Endothelial cell of umbilical vein (primary cell): ENCODE measurements around the gene IPO4. TPM values are rescaled to one million over a fixed set of nuclear protein-coding genes. Genes with fewer than 3 reads are reported as not detected.

Experiments used
- BruUV-seq: library from RNA; stranded (reverse); fragments of 400-500 nt; replicated peaks from 2 replicates; lab custom pipeline; 2021; lab: Mats Ljungman, UMichigan
- CTCF ChIA-PET: fragments of 300-600, 350-600 bp; sonication (Branson Sonifier 250); formaldehyde crosslinking; loops from one replicate; lab custom pipeline; 2021; ENCODE audit warnings: antibody characterized with exemption, inconsistent platforms; lab: Charles Lee
- POLR2A ChIA-PET: fragments of 300-600, 350-600 bp; sonication (Branson Sonifier 250); formaldehyde crosslinking; loops from one replicate; lab custom pipeline; 2021; ENCODE audit warnings: antibody characterized with exemption, inconsistent platforms; lab: Charles Lee
- DNase-seq: peaks from one replicate; pipeline ENCODE4 v3.0.0-alpha.2; 2011; ENCODE audit warnings: low read depth, low spot score
- FAIRE-seq: peaks from 2 replicates; lab custom pipeline; 2011; peaks lifted over from hg19 to GRCh38; lab: Jason Lieb, UNC
- H2AFZ ChIP-seq: 2 replicates; pipeline ENCODE4 v1.6.0; 2012; ENCODE audit warnings: low read depth, low read length, control low read depth, inconsistent platforms
- H3K27ac ChIP-seq: 2 replicates; pipeline ENCODE4 v1.5.1; 2011; ENCODE audit warnings: low read depth, mild to moderate bottlenecking, control low read depth, low read length, moderate library complexity; ENCODE audit not compliant: insufficient read depth
- H3K27me3 ChIP-seq, 2 experiments: 2 replicates each; pipeline versions ENCODE4 v1.6.0 to v1.6.1; 2011; ENCODE audit warnings: low read length in 2 of 2, mixed read lengths in 1 of 2; ENCODE audit not compliant: control insufficient read depth in 2 of 2, insufficient read depth in 2 of 2
- H3K36me3 ChIP-seq, 2 experiments: 2 replicates in 1 of 2; 3 replicates in 1 of 2; pipeline ENCODE4 v1.5.1; 2011; ENCODE audit warnings: low read length in 2 of 2, mild to moderate bottlenecking in 1 of 2, moderate library complexity in 1 of 2; ENCODE audit not compliant: control insufficient read depth in 2 of 2, insufficient read depth in 2 of 2; ENCODE audit errors: extremely low read depth in 1 of 2
- H3K4me1 ChIP-seq: 3 replicates; pipeline ENCODE4 v1.5.1; 2011; ENCODE audit warnings: mild to moderate bottlenecking, low read length; ENCODE audit not compliant: control insufficient read depth, insufficient read depth; ENCODE audit errors: extremely low read depth
- H3K4me2 ChIP-seq: 2 replicates; pipeline ENCODE4 v1.6.1; 2011; ENCODE audit warnings: low read length, control low read depth, mixed read lengths; ENCODE audit not compliant: insufficient read depth
- H3K4me3 ChIP-seq, 3 experiments: fragments of 200-600 bp in 1 of 3; sonication (generic), shearing (Covaris generic) in 1 of 3; replicated peaks in 1 of 3; 2 replicates each; pipeline ENCODE4 v1.5.1; 2011 to 2016; ENCODE audit warnings: control low read depth in 3 of 3, low read length in 3 of 3, mild to moderate bottlenecking in 2 of 3, inconsistent platforms in 1 of 3, low read depth in 1 of 3, moderate library complexity in 1 of 3; ENCODE audit not compliant: insufficient read depth in 1 of 3
- H3K79me2 ChIP-seq: 2 replicates; pipeline ENCODE4 v1.6.0; 2012; ENCODE audit warnings: low read length, inconsistent platforms; ENCODE audit not compliant: control insufficient read depth, insufficient read depth
- H3K9ac ChIP-seq: replicated peaks from 2 replicates; pipeline ENCODE3; 2011; ENCODE audit warnings: low read length, control low read depth; ENCODE audit not compliant: insufficient read depth; ENCODE audit errors: extremely low read depth
- H3K9me1 ChIP-seq: replicated peaks from 3 replicates; pipeline ENCODE4 v1.6.0; 2011; ENCODE audit warnings: mild to moderate bottlenecking, low read length; ENCODE audit not compliant: control insufficient read depth, insufficient read depth; ENCODE audit errors: extremely low read depth
- H3K9me3 ChIP-seq: replicated peaks from 2 replicates; pipeline ENCODE4 v1.5.1; 2012; ENCODE audit warnings: low read length, inconsistent platforms; ENCODE audit not compliant: control insufficient read depth, insufficient read depth
- H4K20me1 ChIP-seq: replicated peaks from 2 replicates; pipeline ENCODE3; 2011; ENCODE audit warnings: mild to moderate bottlenecking, low read length; ENCODE audit not compliant: control insufficient read depth, insufficient read depth; ENCODE audit errors: extremely low read depth
- CTCF ChIP-seq, 2 donors: IDR thresholded peaks; 1 replicate in 1 of 2; 2 replicates in 1 of 2; pipeline ENCODE4 v1.5.1; 2011; ENCODE audit warnings: low read length in 2 of 2, mild to moderate bottlenecking in 2 of 2, moderate library complexity in 2 of 2, control low read depth in 1 of 2, inconsistent platforms in 1 of 2, low read depth in 1 of 2; ENCODE audit not compliant: insufficient read depth in 1 of 2; ENCODE audit errors: extremely low read depth in 1 of 2
- GATA2 ChIP-seq: IDR thresholded peaks from 2 replicates; pipeline ENCODE4 v1.7.0; 2011; ENCODE audit warnings: low read depth, mild to moderate bottlenecking, moderate library complexity, mixed read lengths, low read length; ENCODE audit not compliant: insufficient read length, insufficient read depth
- MYC ChIP-seq: IDR thresholded peaks from one replicate; pipeline ENCODE4 v1.6.1; 2011; ENCODE audit warnings: mild to moderate bottlenecking, low read depth, low read length
- POLR2A ChIP-seq: IDR thresholded peaks from 2 replicates; pipeline ENCODE4 v1.6.1; 2012; ENCODE audit warnings: low read depth, mild to moderate bottlenecking, control low read depth, low read length
- POLR2AphosphoS5 ChIP-seq: IDR thresholded peaks from 2 replicates; pipeline ENCODE4 v1.6.1; 2012; ENCODE audit warnings: low read depth, mild to moderate bottlenecking, control low read depth, low read length, moderate library complexity; ENCODE audit not compliant: insufficient read depth
- dilution Hi-C: fragments of 300-500 bp; cut with MboI; formaldehyde crosslinking; loops from one replicate; pipeline ENCODE4 v1.15.0; 2019; ENCODE audit warnings: low sequenced_read_pairs; ENCODE audit not compliant: extremely low pct_ligation_motif_present
- intact Hi-C: fragments of 100-400 bp; cut with micrococcal nuclease; formaldehyde crosslinking; loops from one replicate; pipeline ENCODE4 v1.10.0; 2022
- polyA plus RNA-seq, 4 experiments: library from polyadenylated mRNA; depleted of rRNA in 3 of 4; stranded (reverse) in 3 of 4; unstranded in 1 of 4; fragments of >200 nt; gene quantifications; 2 replicates each; pipeline versions ENCODE4 v1.2.1 to v1.2.3, GENCODE V29; 2011 to 2012; ENCODE audit warnings: missing spikeins in 1 of 4
- total RNA-seq: library from RNA; stranded (reverse); gene quantifications from 2 replicates; pipeline ENCODE4 v1.2.3, GENCODE V29; 2021

IPO4 gene
- total and polyA plus RNA-seq, 2 donors (not counting 3 experiments of a cell fraction or from before 2014, with no cell fraction given), result 24.6 to 66.5 TPM

DNA sequence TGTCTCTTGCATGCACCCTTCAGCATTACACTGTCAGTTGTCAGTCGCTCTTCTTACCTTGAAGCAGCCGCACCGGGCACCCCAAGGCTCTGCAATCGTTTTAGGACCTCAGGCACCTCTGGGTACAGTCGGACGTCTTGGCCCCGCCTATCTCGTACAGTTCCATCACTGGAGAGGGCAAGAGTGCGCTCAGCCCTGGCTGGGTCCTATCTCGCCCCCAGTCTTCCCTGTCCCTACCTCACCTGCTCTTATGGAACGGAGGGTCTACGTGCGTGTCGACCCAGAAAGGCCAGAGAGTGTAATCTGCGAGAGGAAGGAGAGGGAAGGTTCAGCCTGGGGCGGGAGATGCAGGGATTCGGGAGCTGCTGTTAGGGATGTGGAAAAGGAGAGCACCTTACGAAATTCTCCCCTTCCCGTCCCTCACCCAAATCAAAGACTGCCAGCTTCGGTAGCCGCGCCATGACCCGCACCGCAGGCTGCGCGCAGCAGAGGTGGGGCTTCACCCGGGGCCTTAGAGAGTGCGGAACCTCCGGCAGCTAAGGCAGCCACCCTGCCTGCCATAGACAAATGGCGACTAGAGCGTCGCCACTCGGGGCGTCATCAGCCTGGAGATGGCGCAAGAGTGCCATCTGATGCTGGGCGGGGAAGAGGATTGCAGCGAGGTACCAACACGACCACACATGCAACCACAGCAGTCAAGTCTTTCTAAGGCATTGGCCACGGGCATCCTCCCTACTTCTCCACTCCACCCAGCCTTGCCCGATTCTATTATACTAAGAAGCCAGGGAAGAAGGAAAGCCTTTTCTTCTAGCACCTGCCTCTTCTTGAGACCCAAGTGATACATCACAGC is 27.1 kb upstream of the IPO4 start, which contains the start of gene MDP1:
Gene MDP1, minus strand, starts transcription at position 572 of the 850 bp plus-strand sequence. Its CDS starts 111 bp downstream, at position 461.
- H3K79me2 ChIP-seq, result peaks cover 19% of the 10 kb centered on the region
- no TSS peak for BruUV-seq
- H2AFZ ChIP-seq, result peak within 1 kb of the TSS; percentile 74
- TF ChIP-seq POLR2A, result peak; percentile 88
- TF ChIP-seq GATA2, result no peak
- peak; percentile 64 for TF ChIP-seq MYC
- peak; percentile 84 to 86 for TF ChIP-seq CTCF (IDR thresholded peaks at IDR 0.05; ENCODE audit: extremely low read depth in 1 of 2, insufficient read depth in 1 of 2, low read depth in 1 of 2, low read length in 2 of 2)
- TF ChIP-seq POLR2AphosphoS5, result peak; percentile 90
- DNase-seq, result peak; percentile 91
- H3K9me1 ChIP-seq, result no peaks in the 10 kb centered on the region
- H3K4me3 ChIP-seq, result peak within 1 kb of the TSS; percentile 57 to 69 (median 64)
- ChIA-PET POLR2A (interaction anchor here (0.8 to 3.4 kb wide), 4 partner anchors 9 to 92 kb away, joined by 3 to 21 read pairs (median 6); partner anchors contain the start of genes CIDEB and TINF2), CTCF (interaction anchor here (0.6 to 4.9 kb wide), 30 partner anchors 9 to 926 kb away, joined by 3 to 71 read pairs (median 6); partner anchors contain the start of genes CIDEB, EMC9, GMPR2 and IPO4)
- peak within 1 kb of the TSS; percentile 77 for H3K4me2 ChIP-seq
- H3K9ac ChIP-seq, result peak within 1 kb of the TSS; percentile 87
- peak; percentile 95 for FAIRE-seq
- H3K4me1 ChIP-seq, result peaks cover 11% of the 10 kb centered on the region
- H3K27ac ChIP-seq, result peak within 1 kb of the TSS; percentile 61
- dilution Hi-C loops, result no loop called here
- H4K20me1 ChIP-seq, result no peaks in the 10 kb centered on the region
- H3K36me3 ChIP-seq, result peaks cover 2 to 4% of the 10 kb centered on the region in 2 experiments
- H3K27me3 ChIP-seq, result no peaks in the 10 kb centered on the region
- H3K9me3 ChIP-seq, result no peaks in the 10 kb centered on the region
- intact Hi-C loops, result loop anchor here (1.0 to 5.0 kb wide), 5 partner anchors 27 to 216 kb away; partner anchors contain the start of genes RABGGTA and TINF2
